Measurements from ENCODE around the gene EYA4. TPM values are rescaled to one million over a fixed set of nuclear protein-coding genes. Genes with fewer than 3 reads are reported as not detected.

EYA4 gene
- total RNA-seq, 1 donor from 2014 or later, result 1.6 TPM

DNA sequence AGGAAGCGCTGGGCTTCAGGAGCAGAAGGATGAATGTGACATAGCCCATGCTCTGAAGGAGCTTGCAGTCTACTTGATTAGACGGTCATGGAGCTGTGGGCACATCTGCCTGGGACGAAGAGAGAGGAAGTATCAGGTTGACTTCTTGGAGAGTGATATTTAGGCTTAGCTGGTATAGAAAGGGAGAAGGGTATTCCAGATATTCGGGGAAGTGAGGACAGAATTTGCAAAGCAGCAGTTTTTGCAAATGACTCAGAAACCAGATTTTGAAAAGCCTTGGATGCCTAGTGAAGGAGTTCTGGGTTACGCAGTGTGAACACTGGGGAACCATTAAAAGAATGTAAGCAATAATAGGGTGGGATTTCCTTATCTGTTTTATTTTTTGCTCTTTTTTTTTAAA is 60.7 kb downstream of the EYA4 start:
- Histone ChIP-seq H3K4me1 (ENCODE audit: insufficient read depth, low read length) (no peaks in the 10 kb centered on the region), H3K79me2 (ENCODE audit: insufficient read depth, low read length) (no peaks in the 10 kb centered on the region), H3K4me3 (ENCODE audit: insufficient read depth, low read depth, low read length) (no peak overlapping the region), H3K4me2 (ENCODE audit: low read length) (no peak overlapping the region), H3K27me3 (ENCODE audit: insufficient read depth, low read length) (peaks cover 2% of the 10 kb centered on the region), H2AFZ (ENCODE audit: low read depth, low read length) (no peak overlapping the region), H3K9me3 (ENCODE audit: insufficient read depth, low read depth, low read length) (no peaks in the 10 kb centered on the region), H3K9ac (ENCODE audit: low read length) (no peak overlapping the region), H3K27ac (ENCODE audit: low read depth, low read length) (no peak overlapping the region), H4K20me1 (ENCODE audit: insufficient read depth, low read length) (no peaks in the 10 kb centered on the region), H3K36me3 (ENCODE audit: insufficient read depth, low read length) (no peaks in the 10 kb centered on the region)
- TF ChIP-seq, protein P1, sequence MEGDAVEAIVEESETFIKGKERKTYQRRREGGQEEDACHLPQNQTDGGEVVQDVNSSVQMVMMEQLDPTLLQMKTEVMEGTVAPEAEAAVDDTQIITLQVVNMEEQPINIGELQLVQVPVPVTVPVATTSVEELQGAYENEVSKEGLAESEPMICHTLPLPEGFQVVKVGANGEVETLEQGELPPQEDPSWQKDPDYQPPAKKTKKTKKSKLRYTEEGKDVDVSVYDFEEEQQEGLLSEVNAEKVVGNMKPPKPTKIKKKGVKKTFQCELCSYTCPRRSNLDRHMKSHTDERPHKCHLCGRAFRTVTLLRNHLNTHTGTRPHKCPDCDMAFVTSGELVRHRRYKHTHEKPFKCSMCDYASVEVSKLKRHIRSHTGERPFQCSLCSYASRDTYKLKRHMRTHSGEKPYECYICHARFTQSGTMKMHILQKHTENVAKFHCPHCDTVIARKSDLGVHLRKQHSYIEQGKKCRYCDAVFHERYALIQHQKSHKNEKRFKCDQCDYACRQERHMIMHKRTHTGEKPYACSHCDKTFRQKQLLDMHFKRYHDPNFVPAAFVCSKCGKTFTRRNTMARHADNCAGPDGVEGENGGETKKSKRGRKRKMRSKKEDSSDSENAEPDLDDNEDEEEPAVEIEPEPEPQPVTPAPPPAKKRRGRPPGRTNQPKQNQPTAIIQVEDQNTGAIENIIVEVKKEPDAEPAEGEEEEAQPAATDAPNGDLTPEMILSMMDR (IDR thresholded peaks at IDR 0.05; ENCODE audit: insufficient read depth, low read depth, low read length), result no peak
- TF ChIP-seq EZH2 (IDR thresholded peaks at IDR 0.05; ENCODE audit: insufficient read depth, low read length), result no peak
- Mint-ChIP-seq H3K4me1 (ENCODE audit: low read depth, unreplicated experiment) (peaks cover 3% of the 10 kb centered on the region), H3K27ac (ENCODE audit: unreplicated experiment) (no peak overlapping the region), H3K9me3 (ENCODE audit: unreplicated experiment) (no peaks in the 10 kb centered on the region), H3K36me3 (ENCODE audit: low read depth, unreplicated experiment) (no peaks in the 10 kb centered on the region), H3K4me3 (ENCODE audit: unreplicated experiment) (no peak overlapping the region), H3K27me3 (ENCODE audit: low read depth, unreplicated experiment) (no peaks in the 10 kb centered on the region)
- no peak for FAIRE-seq
- no peak for DNase-seq (ENCODE audit: low read depth)

DNA sequence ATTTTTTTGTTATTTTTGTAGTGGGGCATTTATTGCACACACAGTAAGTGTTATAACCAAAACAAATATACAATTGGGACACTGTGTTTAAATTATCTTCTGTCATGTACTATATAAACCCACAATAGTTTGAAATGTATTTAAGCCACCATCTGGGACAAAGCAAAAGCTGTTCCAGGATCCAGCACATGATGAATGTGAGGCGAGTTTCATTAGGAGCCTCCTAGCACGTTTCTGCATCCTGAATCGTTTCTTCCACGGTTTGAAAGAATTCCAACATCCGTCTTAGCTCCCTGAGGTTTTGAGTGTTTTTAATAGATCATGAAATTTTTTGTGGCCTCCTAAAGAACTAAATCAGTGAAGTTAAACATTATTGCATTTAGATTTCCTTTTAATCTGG is 65.8 kb downstream of the EYA4 start:
- no peak overlapping the region for H3K27ac Mint-ChIP-seq (ENCODE audit: unreplicated experiment)
- no peak overlapping the region for H3K9ac ChIP-seq (ENCODE audit: low read length)
- no peaks in the 10 kb centered on the region for H3K4me1 ChIP-seq (ENCODE audit: insufficient read depth, low read length)
- no peak overlapping the region for H3K4me3 ChIP-seq (ENCODE audit: insufficient read depth, low read depth, low read length)
- no peak overlapping the region for H3K27ac ChIP-seq (ENCODE audit: low read depth, low read length)
- no peak overlapping the region for H3K4me2 ChIP-seq (ENCODE audit: low read length)
- no peaks in the 10 kb centered on the region for H3K36me3 ChIP-seq (ENCODE audit: insufficient read depth, low read length)
- FAIRE-seq (no peak), DNase-seq (ENCODE audit: low read depth) (no peak)
- H3K9me3 ChIP-seq (ENCODE audit: insufficient read depth, low read depth, low read length), result no peaks in the 10 kb centered on the region
- H3K27me3 Mint-ChIP-seq (ENCODE audit: low read depth, unreplicated experiment), result no peaks in the 10 kb centered on the region
- no peaks in the 10 kb centered on the region for H3K79me2 ChIP-seq (ENCODE audit: insufficient read depth, low read length)
- H3K36me3 Mint-ChIP-seq (ENCODE audit: low read depth, unreplicated experiment), result no peaks in the 10 kb centered on the region
- no peak overlapping the region for H3K4me3 Mint-ChIP-seq (ENCODE audit: unreplicated experiment)
- no peak overlapping the region for H2AFZ ChIP-seq (ENCODE audit: low read depth, low read length)
- no peaks in the 10 kb centered on the region for H3K9me3 Mint-ChIP-seq (ENCODE audit: unreplicated experiment)
- no peaks in the 10 kb centered on the region for H3K4me1 Mint-ChIP-seq (ENCODE audit: low read depth, unreplicated experiment)
- H3K27me3 ChIP-seq (ENCODE audit: insufficient read depth, low read length), result peaks cover 2% of the 10 kb centered on the region
- no peaks in the 10 kb centered on the region for H4K20me1 ChIP-seq (ENCODE audit: insufficient read depth, low read length)
- TF ChIP-seq, protein P1 (IDR thresholded peaks at IDR 0.05; ENCODE audit: insufficient read depth, low read depth, low read length), result no peak
- no peak for TF ChIP-seq EZH2 (IDR thresholded peaks at IDR 0.05; ENCODE audit: insufficient read depth, low read length)

DNA sequence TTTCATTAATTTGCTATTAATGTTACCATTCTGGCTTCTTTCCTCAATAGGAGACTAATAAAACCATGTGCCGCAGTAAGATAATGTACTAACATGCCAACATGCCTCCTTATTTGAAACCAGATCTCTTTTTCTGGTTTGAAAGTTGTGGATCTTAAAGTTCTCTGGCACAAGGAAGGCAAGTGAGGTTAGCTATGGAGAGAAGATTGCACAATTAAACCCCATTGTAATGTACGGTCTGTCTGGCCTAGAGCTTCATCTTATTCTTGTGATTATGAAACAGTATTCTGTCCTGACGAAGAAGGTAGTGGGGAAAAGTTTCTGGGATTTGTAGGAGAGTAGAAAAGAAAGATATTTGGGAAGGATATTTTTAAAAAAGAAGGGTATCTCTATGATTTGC is 68.4 kb downstream of the EYA4 start:
- Mint-ChIP-seq H3K4me1 (ENCODE audit: low read depth, unreplicated experiment) (no peaks in the 10 kb centered on the region), H3K27me3 (ENCODE audit: low read depth, unreplicated experiment) (no peaks in the 10 kb centered on the region), H3K36me3 (ENCODE audit: low read depth, unreplicated experiment) (no peaks in the 10 kb centered on the region), H3K27ac (ENCODE audit: unreplicated experiment) (no peak overlapping the region), H3K9me3 (ENCODE audit: unreplicated experiment) (no peaks in the 10 kb centered on the region), H3K4me3 (ENCODE audit: unreplicated experiment) (no peak overlapping the region)
- no peak overlapping the region for H3K27ac ChIP-seq (ENCODE audit: low read depth, low read length)
- no peaks in the 10 kb centered on the region for H3K9me3 ChIP-seq (ENCODE audit: insufficient read depth, low read depth, low read length)
- no peaks in the 10 kb centered on the region for H3K36me3 ChIP-seq (ENCODE audit: insufficient read depth, low read length)
- H3K4me2 ChIP-seq (ENCODE audit: low read length), result no peak overlapping the region
- H3K9ac ChIP-seq (ENCODE audit: low read length), result no peak overlapping the region
- H3K79me2 ChIP-seq (ENCODE audit: insufficient read depth, low read length), result no peaks in the 10 kb centered on the region
- no peaks in the 10 kb centered on the region for H4K20me1 ChIP-seq (ENCODE audit: insufficient read depth, low read length)
- no peak overlapping the region for H2AFZ ChIP-seq (ENCODE audit: low read depth, low read length)
- no peak for TF ChIP-seq EZH2 (IDR thresholded peaks at IDR 0.05; ENCODE audit: insufficient read depth, low read length)
- TF ChIP-seq, protein P1 (IDR thresholded peaks at IDR 0.05; ENCODE audit: insufficient read depth, low read depth, low read length), result no peak
- FAIRE-seq (no peak), DNase-seq (ENCODE audit: low read depth) (no peak)
- H3K4me3 ChIP-seq (ENCODE audit: insufficient read depth, low read depth, low read length), result no peak overlapping the region
- no peaks in the 10 kb centered on the region for H3K4me1 ChIP-seq (ENCODE audit: insufficient read depth, low read length)
- H3K27me3 ChIP-seq (ENCODE audit: insufficient read depth, low read length), result peaks cover 2% of the 10 kb centered on the region
